HG02759 (cell line): Measurements from ENCODE around the gene HOXC4.
"Not testable (repeated sequence)": the region's sequence is repeated elsewhere in the genome, so short reads cannot be mapped to it uniquely, and the experiment has no call there.

ENCODE experiments used
- ATAC-seq: cut with Tn5 transposase; IDR thresholded peaks from one replicate; pipeline ENCODE4 v1.9.1; 2021; ENCODE audit warnings: mild to moderate bottlenecking, moderate library complexity; ENCODE audit not compliant: unreplicated experiment

HOXC4 gene

GRCh38 chr12:54039417-54040147 is 14.1 kb upstream of the HOXC4 start:
- ATAC-seq, result no peak

- ATAC-seq, result no peak
Measured at GRCh38 chr12:54040148-54040494, 13.5 kb upstream of the HOXC4 start.

- ATAC-seq, result no peak
Measured at GRCh38 chr12:54040648-54041047, 13.0 kb upstream of the HOXC4 start.

- ATAC-seq, result no peak
Measured at GRCh38 chr12:54041097-54041690, 12.4 kb upstream of the HOXC4 start.

GRCh38 chr12:54042033-54042432 is 11.6 kb upstream of the HOXC4 start:
- ATAC-seq, result not testable (repeated sequence)

- no peak for ATAC-seq
Measured at GRCh38 chr12:54042970-54043853, 10.4 kb upstream of the HOXC4 start.

- no peak for ATAC-seq
Measured at GRCh38 chr12:54044425-54045103, 9.1 kb upstream of the HOXC4 start.

- ATAC-seq, result no peak
Measured at GRCh38 chr12:54045401-54045800, 8.2 kb upstream of the HOXC4 start.

- ATAC-seq, result no peak
Measured at GRCh38 chr12:54045868-54046521, 7.6 kb upstream of the HOXC4 start.

- ATAC-seq, result no peak
Measured at GRCh38 chr12:54046809-54047159, 6.9 kb upstream of the HOXC4 start.

GRCh38 chr12:54047160-54047963 is 6.3 kb upstream of the HOXC4 start:
- no peak for ATAC-seq

GRCh38 chr12:54047964-54048303 is 5.7 kb upstream of the HOXC4 start:
- ATAC-seq, result no peak

GRCh38 chr12:54048406-54049093 is 5.1 kb upstream of the HOXC4 start:
- no peak for ATAC-seq

- no peak for ATAC-seq
Measured at GRCh38 chr12:54049108-54049507, 4.5 kb upstream of the HOXC4 start.

GRCh38 chr12:54050482-54050810 is 3.2 kb upstream of the HOXC4 start:
- ATAC-seq, result no peak

GRCh38 chr12:54051026-54051842 is 2.4 kb upstream of the HOXC4 start:
- no peak for ATAC-seq

GRCh38 chr12:54051874-54052437 is 1.7 kb upstream of the HOXC4 start:
- ATAC-seq, result no peak

- ATAC-seq, result no peak
Measured at GRCh38 chr12:54052438-54053002, 1.1 kb upstream of the HOXC4 start.
